ENCODE measurements around the gene ATP23.

The ATP23 gene

GRCh38 chr12:57909056-57909455 is 32.3 kb upstream of the ATP23 start:
- no peak for DNase-seq

GRCh38 chr12:57909611-57910010 is 31.8 kb upstream of the ATP23 start:
- DNase-seq, result no peak

GRCh38 chr12:57918147-57918546 is 23.2 kb upstream of the ATP23 start:
- no peak for DNase-seq

GRCh38 chr12:57927086-57927485 is 14.3 kb upstream of the ATP23 start:
- DNase-seq, result no peak

- DNase-seq, result no peak
These were observed 12.1 kb upstream of the ATP23 start for GRCh38 chr12:57929092-57929830.

GRCh38 chr12:57934819-57935218 is 6.5 kb upstream of the ATP23 start:
- DNase-seq, result no peak

GRCh38 chr12:57935331-57935730 is 6.0 kb upstream of the ATP23 start:
- DNase-seq, result no peak

- peak; percentile 77 for DNase-seq
These were observed 5.4 kb upstream of the ATP23 start for GRCh38 chr12:57935839-57936512.

- no peak for DNase-seq
These were observed 4.9 kb upstream of the ATP23 start for GRCh38 chr12:57936513-57936883.

GRCh38 chr12:57939291-57939690 is 2.1 kb upstream of the ATP23 start:
- no peak for DNase-seq

GRCh38 chr12:57940052-57940914 is 1.1 kb upstream of the ATP23 start:
- DNase-seq, result no peak

- no peak for DNase-seq
These were observed 527 bp upstream of the ATP23 start for GRCh38 chr12:57940915-57941164.

- no peak for DNase-seq
These were observed 2.2 kb downstream of the ATP23 start for GRCh38 chr12:57943438-57944080.

- DNase-seq, result no peak
These were observed 3.1 kb downstream of the ATP23 start for GRCh38 chr12:57944313-57945023.

GRCh38 chr12:57952766-57953165 is 11.4 kb downstream of the ATP23 start:
- no peak for DNase-seq

- no peak for DNase-seq
These were observed 13.4 kb downstream of the ATP23 start for GRCh38 chr12:57954768-57955167.

GRCh38 chr12:57958061-57958657 is 16.8 kb downstream of the ATP23 start:
- no peak for DNase-seq

- no peak for DNase-seq
These were observed 23.1 kb downstream of the ATP23 start for GRCh38 chr12:57964421-57964820.

GRCh38 chr12:57965766-57966165 is 24.4 kb downstream of the ATP23 start:
- no peak for DNase-seq

- DNase-seq, result no peak
These were observed 25.2 kb downstream of the ATP23 start for GRCh38 chr12:57966536-57966935.

GRCh38 chr12:57983146-57983857 is 41.9 kb downstream of the ATP23 start:
- peak; percentile 42 for DNase-seq
